Measurements from ENCODE around the gene FGFR2.

The FGFR2 gene

GRCh38 chr10:121598263-121599249, at the start of gene FGFR2:
TSS of gene FGFR2 (minus strand) at chr10:121598444. CDS start at chr10:121593817, 4,627 bp downstream.
- no peaks in the 10 kb centered on the region for H3K27me3 ChIP-seq (ENCODE audit: control insufficient read depth, low read length)
- no peaks in the 10 kb centered on the region for H3F3A ChIP-seq (ENCODE audit: control insufficient read depth, insufficient read depth)
- no peaks in the 10 kb centered on the region for H3K9me2 ChIP-seq (replicated peaks; ENCODE audit: control insufficient read depth, low read length)
- H3K9me3 ChIP-seq (ENCODE audit: control insufficient read depth, insufficient read depth, low read length), result no peaks in the 10 kb centered on the region; the same call in 1 of the 2 replicates
- no peak within 1 kb of the TSS for H3K4me2 ChIP-seq (ENCODE audit: low read length)
- no peaks in the 10 kb centered on the region for H3K36me3 ChIP-seq (ENCODE audit: control insufficient read depth, low read length)
- no peak within 1 kb of the TSS for H3K4me3 ChIP-seq (ENCODE audit: low read length)
- H3K27ac ChIP-seq (ENCODE audit: low read depth, low read length), result no peak within 1 kb of the TSS
- H3K79me2 ChIP-seq (ENCODE audit: control insufficient read depth, low read length), result no peaks in the 10 kb centered on the region
- no peaks in the 10 kb centered on the region for H3K4me1 ChIP-seq (ENCODE audit: control insufficient read depth, low read length)
- no peak for TF ChIP-seq CTCF (IDR thresholded peaks at IDR 0.05; ENCODE audit: low read depth, low read length, poor library complexity, severe bottlenecking)
- TF ChIP-seq EZH2phosphoT487 (IDR thresholded peaks at IDR 0.05; ENCODE audit: borderline replicate concordance, low read length), result no peak
- H4K20me1 ChIP-seq (ENCODE audit: control insufficient read depth, insufficient read depth, low read depth, low read length), result no peaks in the 10 kb centered on the region

GRCh38 chr10:121647401-121647800, 49.2 kb upstream of the FGFR2 start:
- TF ChIP-seq CTCF (IDR thresholded peaks at IDR 0.05; ENCODE audit: low read depth, low read length, poor library complexity, severe bottlenecking), result no peak
- TF ChIP-seq EZH2phosphoT487 (IDR thresholded peaks at IDR 0.05; ENCODE audit: borderline replicate concordance, low read length), result no peak
- no peaks in the 10 kb centered on the region for H4K20me1 ChIP-seq (ENCODE audit: control insufficient read depth, insufficient read depth, low read depth, low read length)
- no peaks in the 10 kb centered on the region for H3K9me2 ChIP-seq (replicated peaks; ENCODE audit: control insufficient read depth, low read length)
- H3K4me3 ChIP-seq (ENCODE audit: low read length), result no peak overlapping the region
- no peaks in the 10 kb centered on the region for H3K79me2 ChIP-seq (ENCODE audit: control insufficient read depth, low read length)
- no peaks in the 10 kb centered on the region for H3K9me3 ChIP-seq (ENCODE audit: control insufficient read depth, insufficient read depth, low read length)
- no peaks in the 10 kb centered on the region for H3K36me3 ChIP-seq (ENCODE audit: control insufficient read depth, low read length)
- H3K4me2 ChIP-seq (ENCODE audit: low read length), result no peak overlapping the region
- H3K4me1 ChIP-seq (ENCODE audit: control insufficient read depth, low read length), result no peaks in the 10 kb centered on the region
- no peak overlapping the region for H3K27ac ChIP-seq (ENCODE audit: low read depth, low read length)
- H3F3A ChIP-seq (ENCODE audit: control insufficient read depth, insufficient read depth), result no peaks in the 10 kb centered on the region
- H3K27me3 ChIP-seq (ENCODE audit: control insufficient read depth, low read length), result peaks cover 4% of the 10 kb centered on the region

GRCh38 chr10:121645696-121646095, 47.5 kb upstream of the FGFR2 start:
- Histone ChIP-seq H4K20me1 (ENCODE audit: control insufficient read depth, insufficient read depth, low read depth, low read length) (no peaks in the 10 kb centered on the region), H3F3A (ENCODE audit: control insufficient read depth, insufficient read depth) (no peaks in the 10 kb centered on the region), H3K4me2 (ENCODE audit: low read length) (no peak overlapping the region), H3K9me3 (ENCODE audit: control insufficient read depth, insufficient read depth, low read length) (no peaks in the 10 kb centered on the region), H3K79me2 (ENCODE audit: control insufficient read depth, low read length) (no peaks in the 10 kb centered on the region), H3K9me2 (replicated peaks; ENCODE audit: control insufficient read depth, low read length) (no peaks in the 10 kb centered on the region), H3K36me3 (ENCODE audit: control insufficient read depth, low read length) (no peaks in the 10 kb centered on the region), H3K27ac (ENCODE audit: low read depth, low read length) (no peak overlapping the region), H3K4me1 (ENCODE audit: control insufficient read depth, low read length) (no peaks in the 10 kb centered on the region), H3K27me3 (ENCODE audit: control insufficient read depth, low read length) (no peaks in the 10 kb centered on the region), H3K4me3 (ENCODE audit: low read length) (no peak overlapping the region)
- no peak for TF ChIP-seq EZH2phosphoT487 (IDR thresholded peaks at IDR 0.05; ENCODE audit: borderline replicate concordance, low read length)
- TF ChIP-seq CTCF (IDR thresholded peaks at IDR 0.05; ENCODE audit: low read depth, low read length, poor library complexity, severe bottlenecking), result no peak
